HG03520 (cell line): ENCODE results near the gene CORO7.

Experiments
- ATAC-seq: cut with Tn5 transposase; IDR thresholded peaks from one replicate; pipeline ENCODE4 v1.9.1; 2021; ENCODE audit warnings: mild to moderate bottlenecking, moderate library complexity; ENCODE audit not compliant: unreplicated experiment

CORO7 gene

DNA sequence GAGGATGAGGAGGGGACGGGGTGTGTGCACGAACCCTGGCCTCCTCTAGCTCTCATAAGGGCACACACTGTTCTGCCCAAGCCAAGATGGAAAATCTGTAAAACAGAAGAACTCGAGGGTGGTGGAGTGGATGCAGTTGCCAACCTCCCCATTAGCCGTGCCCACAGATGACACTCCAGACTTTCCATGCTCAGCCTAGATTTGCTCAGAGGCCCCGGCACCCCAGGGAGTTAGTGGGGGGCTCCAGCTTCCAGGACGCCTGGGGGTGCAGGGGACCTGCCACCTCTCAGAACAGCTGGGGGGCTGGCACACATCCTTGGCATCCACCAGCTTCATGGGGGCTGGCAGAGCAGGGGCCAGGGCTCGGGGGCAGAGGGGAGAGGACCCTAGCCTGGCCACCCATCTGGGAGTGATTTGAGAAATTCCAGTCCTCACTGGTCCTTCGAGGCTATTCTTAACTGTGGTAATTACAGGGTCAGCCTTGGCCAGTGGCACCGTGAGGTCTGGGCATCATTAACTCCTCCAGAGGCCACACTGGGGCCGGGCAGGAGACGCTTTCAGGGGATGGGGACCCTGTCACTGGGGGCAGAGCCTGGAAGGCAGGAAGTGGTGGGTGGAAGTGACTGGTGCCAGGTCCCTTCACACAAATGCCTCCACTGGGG is 30.5 kb downstream of the CORO7 start:
- no peak for ATAC-seq

DNA sequence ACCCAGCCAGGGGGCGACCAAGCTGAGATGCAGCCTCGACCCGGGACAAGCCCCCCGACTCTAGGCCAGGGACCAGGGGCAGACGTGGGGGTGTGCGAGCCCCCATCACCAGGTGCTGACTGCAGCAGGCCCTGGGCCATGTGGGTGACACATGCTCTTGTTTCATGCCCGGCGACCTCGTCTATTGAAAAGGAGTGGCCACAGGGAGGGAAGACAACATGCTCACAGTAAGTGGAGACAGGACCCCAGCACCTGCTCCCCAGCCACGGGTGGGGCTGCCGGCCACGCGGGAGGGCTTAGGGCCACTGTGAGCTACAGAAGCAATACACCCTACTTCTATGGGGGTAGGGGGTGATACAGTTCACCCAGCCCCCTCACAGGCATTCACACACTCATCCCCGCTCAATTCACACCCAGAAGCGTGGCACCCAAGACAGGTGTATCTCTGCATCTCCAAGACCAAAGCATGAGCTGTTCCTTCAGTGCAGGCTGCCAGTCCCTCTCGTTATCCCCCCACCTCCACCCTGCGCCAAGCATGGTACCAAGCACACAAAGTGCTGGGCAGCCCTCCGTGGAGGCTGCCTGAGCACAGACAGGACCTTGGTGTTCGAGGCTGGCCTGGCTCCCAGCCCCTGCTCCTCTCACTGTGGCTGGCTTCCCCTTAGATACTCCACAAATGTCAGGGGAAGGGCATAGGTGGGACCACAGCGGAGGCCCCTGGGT is 31.2 kb downstream of the CORO7 start:
- no peak for ATAC-seq

DNA sequence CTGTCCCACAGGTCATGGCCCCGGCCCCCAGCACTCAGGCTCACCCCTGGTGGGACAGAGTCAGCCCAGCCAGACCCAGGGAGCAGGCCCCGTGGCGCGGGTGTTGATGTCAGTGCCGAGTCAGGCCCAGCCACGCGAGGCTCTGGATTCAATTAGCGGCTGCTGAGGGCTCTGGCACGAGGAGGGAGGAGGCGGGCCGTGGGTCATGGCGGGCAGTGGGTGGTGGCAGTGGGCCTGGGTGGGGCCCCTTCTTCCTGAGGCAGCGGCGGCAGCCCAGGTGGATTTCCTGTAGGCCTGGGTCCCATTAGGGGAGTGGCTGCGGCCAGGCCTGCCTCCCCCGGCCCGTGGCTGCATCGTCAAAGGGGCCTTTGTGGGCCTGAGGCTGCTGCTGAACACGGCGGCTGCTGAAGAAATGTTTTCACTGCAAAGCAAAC is 31.9 kb downstream of the CORO7 start:
- ATAC-seq, result no peak

GRCh38 chr16:4383591-4384444 is 32.6 kb downstream of the CORO7 start:
- ATAC-seq, result no peak

DNA sequence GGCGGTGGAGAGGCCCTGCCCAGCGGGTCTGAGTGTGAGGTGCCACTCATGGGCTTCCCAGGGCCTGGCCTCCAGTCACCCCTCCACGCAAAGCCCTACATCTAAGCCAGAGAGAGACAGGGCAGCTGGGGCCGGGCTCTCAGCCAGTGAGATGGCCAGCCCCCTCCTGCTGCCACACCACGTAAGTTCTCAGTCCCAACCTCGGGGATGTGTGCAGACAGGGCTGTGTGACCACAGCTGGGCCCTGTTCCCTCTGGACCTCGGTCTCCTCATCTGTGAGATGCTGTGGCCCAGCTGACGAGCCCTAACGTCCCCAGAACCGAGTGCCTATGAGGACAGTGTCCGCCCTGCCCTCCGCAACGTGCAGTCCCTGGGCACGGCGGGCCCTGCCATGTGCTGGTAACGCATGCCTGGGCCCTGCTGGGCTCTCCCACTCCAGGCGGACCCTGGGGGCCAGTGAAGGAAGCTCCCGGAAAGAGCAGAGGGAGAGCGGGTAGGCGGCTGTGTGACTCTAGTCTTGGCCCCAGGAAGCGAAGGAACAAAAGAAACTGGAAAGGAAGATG is 33.5 kb downstream of the CORO7 start:
- no peak for ATAC-seq

DNA sequence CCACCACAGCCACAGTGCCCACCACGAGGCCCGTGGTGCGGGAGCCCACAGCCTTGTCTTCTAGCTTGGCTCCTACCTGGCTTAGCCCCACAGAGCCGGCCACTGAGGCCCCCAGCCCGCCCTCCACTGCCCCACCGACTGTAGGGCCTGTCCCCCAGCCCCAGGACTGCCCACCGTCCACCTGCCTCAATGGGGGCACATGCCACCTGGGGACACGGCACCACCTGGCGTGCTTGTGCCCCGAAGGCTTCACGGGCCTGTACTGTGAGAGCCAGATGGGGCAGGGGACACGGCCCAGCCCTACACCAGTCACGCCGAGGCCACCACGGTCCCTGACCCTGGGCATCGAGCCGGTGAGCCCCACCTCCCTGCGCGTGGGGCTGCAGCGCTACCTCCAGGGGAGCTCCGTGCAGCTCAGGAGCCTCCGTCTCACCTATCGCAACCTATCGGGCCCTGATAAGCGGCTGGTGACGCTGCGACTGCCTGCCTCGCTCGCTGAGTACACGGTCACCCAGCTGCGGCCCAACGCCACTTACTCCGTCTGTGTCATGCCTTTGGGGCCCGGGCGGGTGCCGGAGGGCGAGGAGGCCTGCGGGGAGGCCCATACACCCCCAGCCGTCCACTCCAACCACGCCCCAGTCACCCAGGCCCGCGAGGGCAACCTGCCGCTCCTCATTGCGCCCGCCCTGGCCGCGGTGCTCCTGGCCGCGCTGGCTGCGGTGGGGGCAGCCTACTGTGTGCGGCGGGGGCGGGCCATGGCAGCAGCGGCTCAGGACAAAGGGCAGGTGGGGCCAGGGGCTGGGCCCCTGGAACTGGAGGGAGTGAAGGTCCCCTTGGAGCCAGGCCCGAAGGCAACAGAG is 34.2 kb downstream of the CORO7 start:
- ATAC-seq, result no peak

DNA sequence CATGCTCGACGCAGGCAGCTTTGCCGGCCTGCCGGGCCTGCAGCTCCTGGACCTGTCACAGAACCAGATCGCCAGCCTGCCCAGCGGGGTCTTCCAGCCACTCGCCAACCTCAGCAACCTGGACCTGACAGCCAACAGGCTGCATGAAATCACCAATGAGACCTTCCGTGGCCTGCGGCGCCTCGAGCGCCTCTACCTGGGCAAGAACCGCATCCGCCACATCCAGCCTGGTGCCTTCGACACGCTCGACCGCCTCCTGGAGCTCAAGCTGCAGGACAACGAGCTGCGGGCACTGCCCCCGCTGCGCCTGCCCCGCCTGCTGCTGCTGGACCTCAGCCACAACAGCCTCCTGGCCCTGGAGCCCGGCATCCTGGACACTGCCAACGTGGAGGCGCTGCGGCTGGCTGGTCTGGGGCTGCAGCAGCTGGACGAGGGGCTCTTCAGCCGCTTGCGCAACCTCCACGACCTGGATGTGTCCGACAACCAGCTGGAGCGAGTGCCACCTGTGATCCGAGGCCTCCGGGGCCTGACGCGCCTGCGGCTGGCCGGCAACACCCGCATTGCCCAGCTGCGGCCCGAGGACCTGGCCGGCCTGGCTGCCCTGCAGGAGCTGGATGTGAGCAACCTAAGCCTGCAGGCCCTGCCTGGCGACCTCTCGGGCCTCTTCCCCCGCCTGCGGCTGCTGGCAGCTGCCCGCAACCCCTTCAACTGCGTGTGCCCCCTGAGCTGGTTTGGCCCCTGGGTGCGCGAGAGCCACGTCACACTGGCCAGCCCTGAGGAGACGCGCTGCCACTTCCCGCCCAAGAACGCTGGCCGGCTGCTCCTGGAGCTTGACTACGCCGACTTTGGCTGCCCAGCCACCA is 35.1 kb downstream of the CORO7 start:
- no peak for ATAC-seq

DNA sequence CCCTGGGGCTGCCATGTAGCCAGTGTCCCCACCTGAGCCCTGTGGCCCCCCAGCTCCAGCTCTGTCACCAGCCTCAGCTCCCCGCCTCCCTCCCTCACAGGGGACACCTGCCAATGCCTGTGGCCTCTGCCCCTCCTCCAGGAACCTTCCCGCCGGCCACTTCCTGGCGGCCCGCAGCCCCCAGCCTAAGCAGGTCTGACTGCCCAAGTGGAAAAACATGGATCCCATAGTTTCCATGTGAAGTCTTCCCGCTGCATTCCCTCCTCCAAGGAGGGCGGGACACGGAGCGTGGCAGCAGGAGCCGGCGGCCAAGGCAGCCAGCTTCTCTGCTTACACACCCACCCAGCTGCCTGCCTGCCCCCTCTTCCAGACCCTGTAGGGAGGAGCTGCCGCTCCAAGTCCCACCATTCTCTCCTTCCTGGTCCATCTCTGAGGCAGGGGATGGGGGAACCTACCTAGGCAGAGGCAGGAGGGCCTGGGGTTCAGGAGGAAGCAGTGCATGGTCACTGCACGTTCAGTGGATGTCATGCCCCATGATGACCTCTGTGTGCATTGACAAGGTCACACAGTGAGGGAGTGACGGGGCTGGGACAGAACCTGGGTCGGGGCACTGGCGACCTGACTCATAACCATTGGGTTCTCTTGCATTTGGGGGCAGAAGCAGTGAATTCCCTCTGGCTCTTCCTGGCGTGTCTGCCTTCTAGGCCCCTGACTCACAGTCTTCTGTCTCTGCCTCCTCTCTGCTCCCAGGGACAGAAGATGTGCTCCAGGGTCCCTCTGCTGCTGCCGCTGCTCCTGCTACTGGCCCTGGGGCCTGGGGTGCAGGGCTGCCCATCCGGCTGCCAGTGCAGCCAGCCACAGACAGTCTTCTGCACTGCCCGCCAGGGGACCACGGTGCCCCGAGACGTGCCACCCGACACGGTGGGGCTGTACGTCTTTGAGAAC is 36.0 kb downstream of the CORO7 start:
- ATAC-seq, result no peak

- no peak for ATAC-seq
These were observed 37.3 kb downstream of the CORO7 start for GRCh38 chr16:4378999-4379690.

DNA sequence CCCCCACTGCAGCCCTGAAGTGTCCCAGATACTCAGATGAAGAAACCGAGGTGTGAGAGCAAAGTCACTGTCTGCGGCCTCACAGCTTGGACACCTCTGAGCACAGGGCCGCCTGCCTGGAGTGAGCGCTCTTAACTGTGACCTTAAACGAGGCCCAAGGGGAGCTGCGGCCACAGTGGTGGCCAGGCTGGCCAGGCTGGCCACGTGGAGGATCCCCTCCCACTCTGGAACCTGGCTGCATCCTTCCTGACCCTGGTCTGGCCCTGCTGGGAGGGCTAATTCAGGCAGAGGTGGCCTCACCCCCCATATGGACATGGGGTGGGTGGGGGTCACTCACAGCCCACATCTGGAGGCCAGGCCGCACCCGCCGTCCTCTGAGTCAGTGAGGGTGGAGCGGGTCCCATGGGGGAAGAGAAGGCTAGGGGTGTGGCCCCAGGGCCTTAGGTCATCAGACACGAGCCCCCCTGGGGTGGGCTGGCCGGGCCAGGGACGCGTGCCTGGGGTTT is 38.2 kb downstream of the CORO7 start:
- ATAC-seq, result no peak

- no peak for ATAC-seq
These were observed 38.7 kb downstream of the CORO7 start for GRCh38 chr16:4377573-4378154.

DNA sequence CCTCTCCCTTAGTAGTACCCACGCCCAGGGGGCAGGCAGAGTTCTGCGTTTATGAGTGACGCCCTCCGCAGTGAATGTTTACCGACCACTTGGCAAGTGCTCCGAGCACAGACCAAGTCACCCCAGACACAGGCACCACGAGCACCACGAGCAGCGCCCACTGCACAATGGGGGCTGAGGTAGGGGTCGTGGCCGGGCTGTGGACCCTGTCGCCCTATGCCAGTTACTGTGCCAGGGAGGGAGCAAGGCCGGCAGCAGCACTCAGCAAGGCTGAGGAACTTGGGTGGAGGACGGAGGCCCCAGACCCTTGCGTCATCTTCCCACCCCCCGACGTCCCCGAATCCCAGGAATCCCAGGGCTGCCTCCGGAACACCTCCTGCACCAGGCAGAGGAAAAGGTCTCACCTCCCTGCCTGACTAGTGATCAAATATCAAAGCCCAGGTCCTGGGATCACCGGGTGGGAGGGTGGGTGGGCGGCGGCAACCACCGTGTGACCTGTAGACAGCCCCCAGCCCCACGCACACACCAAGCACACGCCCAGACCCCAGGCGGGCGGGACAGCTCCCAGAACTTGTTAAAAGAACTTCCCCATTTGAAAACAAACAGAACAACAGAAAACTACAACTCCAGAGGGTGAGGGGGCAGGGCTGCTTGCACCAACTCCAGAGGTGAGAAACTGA is 39.4 kb downstream of the CORO7 start:
- ATAC-seq, result no peak

GRCh38 chr16:4376126-4376892 is 40.1 kb downstream of the CORO7 start:
- ATAC-seq, result no peak

DNA sequence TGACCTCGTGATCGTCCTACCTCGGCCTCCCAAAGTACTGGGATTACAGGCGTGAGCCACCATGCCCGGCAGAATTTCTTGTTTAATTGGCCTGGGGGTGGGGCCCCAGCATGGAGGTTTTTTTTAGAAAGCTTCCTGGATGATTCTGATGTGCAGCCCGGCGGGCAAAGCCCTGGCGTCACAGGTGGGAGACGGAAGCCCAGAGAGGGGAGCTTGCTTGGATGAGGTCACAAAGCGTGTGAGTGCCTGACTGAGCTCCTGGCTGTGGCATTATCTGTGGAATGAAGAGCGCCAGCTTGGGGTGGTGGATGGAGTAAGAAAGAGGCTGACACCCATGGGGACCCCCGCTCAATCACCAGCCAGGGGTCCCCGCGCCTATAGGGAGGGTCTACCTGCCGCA is 40.7 kb downstream of the CORO7 start:
- no peak for ATAC-seq

- no peak for ATAC-seq
These were observed 42.3 kb downstream of the CORO7 start for GRCh38 chr16:4373909-4374742.
